ENCODE results near the gene PLCB2.

PLCB2 gene

DNA sequence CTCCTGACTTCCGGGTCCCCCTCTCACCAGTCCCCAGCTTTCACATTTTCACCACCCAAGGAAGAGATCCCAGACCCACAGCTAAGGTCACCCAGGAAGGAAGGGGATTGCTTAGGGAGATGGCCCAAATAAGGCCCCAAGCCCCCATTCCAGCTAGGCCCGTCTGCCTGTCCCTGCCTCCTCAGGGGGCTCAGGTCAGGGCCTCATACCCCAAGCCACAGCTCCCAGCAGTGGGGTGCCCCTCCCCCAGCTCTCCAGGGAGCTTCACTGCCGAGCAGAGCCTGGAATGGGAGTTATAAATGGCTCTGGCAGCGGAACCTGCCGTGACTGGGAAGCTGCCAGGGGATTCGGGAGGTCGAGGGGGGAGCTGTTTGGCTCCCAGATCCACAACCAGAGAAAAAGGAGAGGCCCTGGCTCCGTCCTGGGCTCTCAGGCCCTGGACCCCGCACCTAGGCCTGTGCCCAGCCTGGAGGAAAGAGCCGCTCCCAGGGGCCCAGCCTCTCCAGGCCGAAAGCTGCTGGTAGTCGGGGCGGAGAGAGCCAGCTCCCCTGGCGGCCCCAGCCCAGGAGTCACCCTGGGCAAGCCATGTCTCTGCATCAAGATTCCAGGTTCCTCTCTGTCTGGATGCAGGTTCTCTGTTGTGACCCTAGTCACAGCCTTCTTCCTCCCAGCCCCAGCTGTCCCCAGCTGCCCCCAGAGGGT lies 32.5 kb upstream of the PLCB2 start:
- DNase-seq (ENCODE audit: low read depth): no peak

DNA sequence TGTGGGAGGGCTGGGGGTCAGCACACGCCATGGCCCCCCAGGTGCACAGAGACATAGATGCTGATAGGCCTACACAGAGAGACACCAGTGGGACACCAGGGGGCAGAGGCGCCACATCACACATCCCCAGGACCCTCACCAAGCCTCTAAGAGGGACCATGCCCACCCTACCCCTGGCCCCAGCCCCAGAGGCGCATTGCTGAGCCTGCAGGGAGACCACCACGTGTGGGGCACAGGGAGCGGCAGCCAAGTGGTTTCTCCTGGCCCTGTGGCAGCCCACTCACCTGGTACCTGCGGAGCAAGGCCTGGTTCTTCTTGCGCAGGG lies 31.8 kb upstream of the PLCB2 start:
- no peak for DNase-seq (ENCODE audit: low read depth)

DNA sequence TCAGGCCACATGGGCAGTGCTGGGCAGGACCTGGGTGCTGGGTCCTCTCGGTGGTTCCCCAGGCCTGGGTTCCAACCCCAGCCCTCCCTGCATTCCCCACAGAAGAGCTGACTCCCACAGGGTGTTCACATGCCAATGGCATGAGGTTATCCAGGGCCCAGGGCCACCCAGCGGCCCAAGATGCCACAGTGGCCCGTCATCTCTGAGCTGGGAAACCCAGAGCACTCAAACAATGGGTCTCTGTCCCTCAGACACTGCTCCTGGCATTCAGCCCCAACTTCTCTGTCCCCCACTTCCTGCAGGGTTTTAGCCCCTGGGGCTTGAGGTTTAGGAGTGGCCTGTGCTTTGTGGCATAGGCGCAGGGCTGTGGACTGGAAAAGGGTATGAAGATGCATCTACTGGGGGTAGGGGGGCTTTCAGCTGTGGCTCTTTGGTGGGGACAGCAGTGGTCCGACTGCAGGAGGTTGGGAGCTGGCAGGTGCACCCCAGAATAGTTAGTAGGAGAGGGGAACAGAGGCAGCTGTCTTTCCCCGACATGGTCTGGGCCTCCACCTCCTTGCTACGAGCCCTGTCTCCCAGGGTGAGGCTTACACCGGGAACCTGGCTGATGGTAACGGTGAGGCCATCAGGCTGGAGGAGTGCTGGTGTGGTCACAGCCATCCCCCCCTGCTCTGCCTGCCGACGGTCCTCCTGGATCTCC lies 31.3 kb upstream of the PLCB2 start:
- DNase-seq (ENCODE audit: low read depth): no peak

DNA sequence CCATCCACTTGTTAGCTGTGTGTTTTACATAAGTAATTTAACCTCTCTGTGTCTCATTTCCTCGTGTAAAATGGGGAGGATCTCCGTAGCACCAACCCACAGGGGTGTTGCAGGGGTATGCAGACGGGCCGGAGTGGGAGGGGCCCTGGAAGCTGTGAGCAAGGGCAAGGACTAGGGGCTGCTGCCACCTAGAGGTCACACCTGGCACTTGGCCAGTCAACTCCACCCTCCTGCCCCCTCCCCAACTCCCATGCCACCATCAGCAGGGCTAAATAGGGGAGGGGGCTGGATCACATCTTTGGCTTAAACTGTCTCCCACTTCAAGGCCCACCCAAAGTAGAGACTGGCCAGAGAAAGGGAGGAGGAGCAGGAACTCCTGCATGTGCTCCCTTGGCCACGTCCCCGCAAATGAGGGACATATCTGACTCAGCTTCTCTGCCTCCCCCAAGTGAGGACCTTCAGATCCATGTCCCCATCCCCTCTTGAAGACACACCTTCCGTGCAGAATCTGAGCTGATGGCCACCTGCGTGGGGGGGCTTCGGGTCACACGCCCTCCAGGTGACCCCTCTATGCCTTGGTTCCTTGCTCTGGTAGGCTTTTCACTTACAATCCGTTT lies 30.4 kb upstream of the PLCB2 start:
- DNase-seq (ENCODE audit: low read depth): peak; percentile 57

DNA sequence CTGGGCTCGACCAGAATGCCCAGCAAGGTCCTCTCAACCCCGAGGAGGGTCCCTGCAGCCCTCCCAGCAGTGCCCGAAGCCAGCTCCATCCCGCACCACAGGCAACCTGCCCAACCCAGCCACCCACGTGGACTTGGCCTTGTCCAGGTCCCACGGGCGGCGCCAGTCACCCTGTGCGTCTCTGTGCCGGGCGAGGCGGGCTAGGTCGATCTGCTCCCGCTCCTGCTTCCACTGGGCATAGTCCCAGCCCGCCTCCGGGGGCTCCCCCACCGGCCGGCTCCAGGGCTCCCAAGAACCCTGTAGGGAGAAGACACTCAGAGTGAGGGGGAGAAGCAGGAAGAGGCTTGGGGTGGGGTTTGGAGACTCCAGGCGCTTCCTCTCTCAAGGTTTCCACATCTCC lies 29.9 kb upstream of the PLCB2 start:
- no peak for DNase-seq (ENCODE audit: low read depth)

DNA sequence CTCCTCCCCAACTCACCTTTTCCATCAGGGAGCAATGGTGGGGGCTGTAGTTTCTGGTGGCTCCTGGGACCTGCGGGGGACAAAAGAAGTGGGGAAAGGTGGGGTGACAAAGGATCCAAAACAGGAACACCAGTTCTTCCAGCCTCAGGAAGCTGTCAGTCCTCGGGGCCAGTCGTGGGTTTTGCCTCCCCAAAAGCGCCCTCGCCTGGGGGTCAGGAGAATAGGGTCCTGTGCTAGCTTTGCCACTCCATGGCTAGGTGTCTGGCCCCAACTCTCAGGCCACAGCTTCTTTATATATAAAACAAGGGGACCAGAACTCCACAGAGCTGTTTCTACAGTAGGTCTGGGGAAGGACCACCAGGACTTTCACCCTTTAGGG lies 29.0 kb upstream of the PLCB2 start:
- no peak for DNase-seq (ENCODE audit: low read depth)

DNA sequence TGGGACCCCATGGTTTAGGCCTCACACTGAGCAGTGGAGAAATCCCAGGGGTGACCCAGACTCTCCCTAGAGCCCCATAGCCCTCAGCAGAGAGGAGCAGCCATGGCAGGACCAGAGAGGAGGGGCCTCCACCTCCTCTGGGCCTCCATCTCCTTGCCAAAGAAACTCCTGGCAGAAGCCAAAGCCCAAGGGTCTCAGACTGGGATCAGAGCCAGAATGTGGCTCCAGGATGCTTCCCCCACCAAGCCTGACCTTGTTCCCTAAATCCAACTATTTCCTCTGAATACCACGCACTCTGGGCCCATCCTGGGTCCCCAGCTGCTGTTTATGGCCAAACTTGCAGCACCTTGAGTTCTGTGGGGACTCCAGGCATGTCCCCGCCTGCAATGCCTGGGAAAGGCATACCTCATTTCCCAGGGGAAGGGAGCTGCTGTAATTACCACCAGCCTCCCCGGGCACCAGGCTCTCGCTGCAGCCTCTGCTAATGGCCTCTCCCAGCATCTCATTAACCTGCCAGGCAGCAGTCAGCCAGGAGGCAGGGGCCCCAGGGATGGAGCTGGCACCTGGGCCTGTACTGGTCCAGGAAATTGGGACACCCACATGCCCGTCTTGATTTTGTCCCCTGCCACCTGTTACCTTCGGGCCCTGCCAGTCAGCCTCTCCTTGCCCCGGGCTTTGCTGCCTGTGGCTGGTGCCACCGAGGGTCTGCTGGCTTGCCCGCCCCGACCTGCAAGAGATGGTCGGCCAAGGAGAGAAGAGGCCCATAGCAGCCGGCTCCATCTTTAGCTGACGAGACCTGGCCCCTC lies 28.4 kb upstream of the PLCB2 start:
- DNase-seq (ENCODE audit: low read depth): no peak

DNA sequence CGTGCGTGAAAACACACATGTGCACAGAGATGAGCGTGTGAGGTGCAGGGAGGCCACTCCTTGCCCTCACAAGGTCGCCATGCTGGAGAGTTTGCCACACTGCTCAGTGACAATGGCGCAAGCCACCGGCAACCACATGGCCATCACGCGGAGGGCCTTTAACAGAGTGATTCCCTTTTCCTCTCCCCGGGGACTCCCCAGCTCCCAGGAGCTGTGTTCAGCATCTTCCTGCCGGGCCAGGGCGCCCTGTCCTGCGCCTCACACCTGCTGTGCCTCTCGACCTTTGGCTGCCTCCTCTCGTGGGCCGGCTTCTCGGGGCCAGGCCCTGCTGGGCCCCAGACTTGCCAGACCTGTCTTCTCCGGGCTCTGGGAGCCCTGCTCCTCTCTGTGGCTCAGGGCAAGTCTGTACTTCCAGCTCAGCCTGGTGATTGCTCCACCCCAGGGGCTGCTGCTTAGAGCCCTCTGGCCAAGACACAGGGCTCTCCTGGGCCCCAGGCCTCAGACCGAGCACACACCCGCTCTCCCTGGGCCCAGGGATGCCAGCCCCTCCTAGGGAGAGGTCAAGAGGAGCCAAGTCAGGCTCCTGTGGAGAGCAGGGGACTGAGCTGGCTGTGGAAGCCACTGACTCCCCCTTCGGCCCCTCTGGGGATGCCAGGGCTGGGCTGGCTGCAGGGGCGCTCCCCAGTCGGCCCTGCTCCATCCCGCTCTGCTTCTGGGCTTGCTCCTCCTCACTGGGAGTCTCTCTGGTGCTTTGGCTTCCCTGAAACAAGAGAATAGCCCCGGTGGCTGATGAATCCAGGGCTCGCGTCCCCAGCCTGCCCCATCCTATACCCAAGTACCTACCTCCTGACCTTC lies 27.4 kb upstream of the PLCB2 start:
- DNase-seq (ENCODE audit: low read depth): no peak

DNA sequence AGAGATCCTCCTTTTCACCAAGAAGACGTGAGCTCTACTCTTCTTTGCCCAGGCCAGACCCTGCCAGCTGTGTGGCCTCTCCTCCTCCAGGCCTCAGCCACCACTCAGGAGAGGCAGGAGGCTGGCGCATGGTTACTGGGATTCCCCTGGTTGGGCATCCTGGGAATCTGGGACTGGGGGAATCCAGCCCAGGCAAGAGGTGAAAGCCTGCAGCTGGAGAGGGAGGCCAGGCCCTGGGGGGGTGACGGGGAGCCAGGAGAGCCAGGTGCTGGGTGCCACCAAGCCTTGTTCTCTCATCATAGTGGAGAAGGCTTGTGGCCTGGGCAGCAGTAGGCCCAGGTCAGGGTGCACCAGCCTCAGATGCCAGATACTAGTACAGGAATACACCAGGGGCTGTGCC lies 26.8 kb upstream of the PLCB2 start:
- DNase-seq (ENCODE audit: low read depth): no peak

DNA sequence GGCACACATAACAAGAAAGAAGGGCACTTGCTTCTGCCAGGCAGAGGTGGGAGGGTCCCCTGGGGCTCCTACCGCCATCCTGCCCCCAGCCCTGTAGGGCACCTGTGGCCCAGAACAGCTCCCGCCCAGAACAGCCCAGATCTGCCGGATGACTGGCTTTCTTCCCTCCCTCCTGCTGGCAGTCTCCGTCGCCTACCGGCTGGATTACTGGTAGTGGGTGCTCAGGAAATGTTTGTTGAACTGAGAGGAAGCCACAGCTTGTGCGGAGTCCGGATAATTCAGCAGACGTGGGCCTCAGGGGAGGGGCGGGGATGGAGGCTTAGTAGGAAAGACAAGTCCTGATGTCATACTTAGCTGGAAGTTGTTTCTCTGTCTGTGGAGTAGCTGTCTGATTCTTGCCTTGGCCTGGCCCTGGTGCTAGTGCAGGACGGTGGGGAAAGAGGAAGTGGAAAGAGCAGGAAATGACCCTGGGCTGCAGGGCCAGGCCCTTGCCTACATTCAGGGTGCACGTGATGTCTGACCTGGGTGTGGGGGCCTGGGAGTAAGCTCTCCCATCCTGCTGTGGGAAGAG lies 26.3 kb upstream of the PLCB2 start:
- DNase-seq (ENCODE audit: low read depth): no peak

DNA sequence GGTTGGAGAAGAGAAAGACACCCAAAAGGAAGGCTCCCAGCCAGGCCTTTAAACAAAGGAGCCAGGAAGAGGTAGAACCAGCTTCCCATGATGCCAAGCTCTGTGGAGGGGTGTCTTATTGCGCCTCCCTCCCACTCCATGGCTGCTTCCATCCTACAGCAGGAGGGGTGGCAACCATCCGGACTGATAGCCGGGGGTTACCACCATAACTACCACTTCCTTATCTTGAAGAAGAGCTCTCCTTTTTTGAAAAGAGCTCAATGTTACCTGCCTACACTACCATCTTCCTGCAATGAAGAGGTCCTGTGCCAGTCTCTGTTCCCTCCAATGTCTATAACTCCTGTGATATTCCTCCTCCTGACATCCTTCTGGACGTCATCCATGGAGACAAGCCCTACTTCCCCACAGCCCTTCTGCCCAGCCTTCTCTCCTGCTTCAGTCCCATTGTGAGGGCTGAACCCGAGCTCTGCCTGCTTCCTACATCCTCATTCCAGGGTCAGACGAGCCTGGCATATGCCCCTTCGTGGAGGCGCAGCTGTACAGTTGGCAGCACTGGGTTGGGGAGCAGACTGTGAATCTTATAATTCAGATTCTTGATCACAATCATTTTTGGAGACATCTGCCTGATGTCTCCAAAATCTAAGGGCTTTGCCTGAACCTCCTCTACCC lies 24.5 kb upstream of the PLCB2 start:
- no peak for DNase-seq (ENCODE audit: low read depth)

DNA sequence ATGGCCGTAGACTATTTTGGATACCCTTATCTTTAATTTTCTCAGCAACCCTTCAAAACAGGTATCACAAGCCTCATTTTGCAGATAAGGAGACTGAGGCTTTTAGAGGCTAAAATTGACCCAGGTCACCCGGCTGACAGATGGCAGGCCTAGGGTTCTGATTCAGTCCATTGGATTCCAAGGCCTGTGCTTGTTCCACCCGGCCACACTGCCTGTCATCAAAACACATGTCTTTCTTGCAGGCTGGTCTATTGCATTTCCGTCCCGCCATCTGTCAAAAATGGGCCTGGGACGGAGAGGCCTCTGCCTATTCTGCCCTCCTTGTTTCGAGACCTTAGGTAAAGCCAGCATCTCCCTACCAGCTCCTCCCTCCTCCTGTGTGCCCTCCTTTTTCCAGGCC lies 23.9 kb upstream of the PLCB2 start:
- DNase-seq (ENCODE audit: low read depth): no peak

DNA sequence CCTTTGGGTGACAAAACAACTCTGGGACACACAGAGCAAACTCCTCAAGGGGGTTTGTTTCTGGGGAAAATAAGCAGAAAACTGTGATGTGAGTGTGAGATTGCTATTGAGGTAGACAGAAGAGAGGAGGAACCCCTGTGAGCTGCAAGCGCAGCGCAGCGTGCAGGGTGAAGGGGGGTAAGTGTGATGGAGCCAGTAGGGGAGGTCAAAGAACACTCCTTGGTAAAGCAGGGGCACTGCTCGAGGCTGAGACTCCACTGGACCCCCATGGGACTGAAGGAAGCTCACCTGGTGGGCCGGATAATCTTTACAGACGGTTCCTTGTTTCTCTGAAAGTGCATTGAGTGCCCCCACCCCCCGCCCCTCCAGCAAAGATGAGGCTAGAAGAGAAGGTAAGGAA lies 23.3 kb upstream of the PLCB2 start:
- no peak for DNase-seq (ENCODE audit: low read depth)

DNA sequence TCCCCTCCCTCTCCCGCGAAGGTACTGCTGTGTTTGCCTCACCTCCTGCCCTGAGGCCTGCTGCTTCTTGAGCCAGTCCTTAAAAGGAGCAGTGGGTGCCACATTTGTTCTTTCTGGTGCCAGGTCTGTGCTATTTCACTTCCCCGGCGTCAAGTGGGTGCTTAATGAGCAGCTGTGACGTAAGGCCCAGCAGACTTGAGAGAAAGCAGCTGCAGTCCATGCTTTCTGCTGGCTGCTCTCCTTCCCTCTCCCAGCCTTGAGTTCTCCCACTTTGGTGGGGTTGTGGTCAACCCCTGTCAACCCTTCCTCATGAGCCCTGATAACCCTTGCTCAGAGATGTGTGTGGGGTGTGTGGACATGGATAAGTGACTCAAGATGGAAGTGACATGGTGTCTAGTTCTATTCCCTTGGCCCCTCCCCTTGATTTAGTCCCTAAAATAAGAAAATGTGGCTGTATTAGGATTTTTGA lies 22.7 kb upstream of the PLCB2 start:
- DNase-seq (ENCODE audit: low read depth): no peak

DNA sequence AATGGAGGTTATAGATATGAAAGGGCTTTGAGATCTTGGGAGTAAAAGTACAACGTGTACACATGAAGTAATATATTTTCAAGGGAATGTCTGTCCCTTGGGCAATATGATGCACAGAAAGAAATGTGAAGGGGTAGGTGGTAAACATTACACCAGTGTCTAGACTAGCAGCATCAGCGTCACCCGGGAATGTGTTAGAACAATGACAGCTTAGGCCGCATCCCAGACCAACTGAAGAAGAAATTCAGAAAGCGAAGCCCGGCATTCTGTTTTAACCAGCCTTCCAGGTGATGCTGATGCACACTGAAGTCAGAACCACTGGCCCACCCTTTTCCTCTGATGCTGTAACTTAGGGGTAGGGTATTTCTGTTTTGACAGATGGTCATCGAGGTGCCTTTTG lies 22.1 kb upstream of the PLCB2 start:
- no peak for DNase-seq (ENCODE audit: low read depth)

DNA sequence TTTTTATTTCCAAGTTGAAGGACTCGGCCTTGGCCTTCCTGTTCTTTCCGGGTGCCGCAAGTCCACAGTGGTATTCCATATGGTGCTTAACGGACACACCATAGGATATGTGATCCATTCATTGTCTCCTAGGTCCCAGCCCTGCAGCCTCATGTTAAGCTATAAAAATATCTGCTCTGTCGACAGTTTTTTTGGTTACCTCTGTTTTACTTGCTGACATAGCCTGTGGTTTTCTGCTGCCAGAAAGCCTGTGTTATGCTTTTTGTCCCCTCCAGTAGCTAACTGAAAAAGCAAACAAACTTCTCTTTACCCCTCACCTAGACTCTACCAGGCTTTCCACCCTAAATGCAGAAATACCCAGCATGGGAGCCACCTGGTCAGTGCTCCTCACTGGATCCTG lies 21.0 kb upstream of the PLCB2 start:
- no peak for DNase-seq (ENCODE audit: low read depth)

DNA sequence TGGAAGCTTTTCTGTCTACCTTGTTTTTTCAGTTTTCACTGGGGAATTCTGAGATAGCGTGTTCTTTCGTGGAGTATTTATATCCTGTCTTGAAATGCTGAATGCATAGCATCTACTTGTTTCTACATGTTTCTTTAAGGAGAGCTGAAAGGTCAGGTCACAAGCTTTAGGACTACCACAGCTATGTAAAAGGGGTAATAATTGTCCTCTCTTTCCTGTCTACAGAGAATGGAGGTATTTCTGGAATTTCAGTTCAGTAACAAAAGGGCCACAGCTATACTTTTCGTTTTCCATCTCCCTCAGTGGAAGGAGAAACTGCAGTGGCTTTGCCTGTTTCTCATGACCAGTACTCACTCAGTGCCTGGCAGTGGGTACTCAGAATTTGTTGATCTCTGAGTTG lies 20.4 kb upstream of the PLCB2 start:
- no peak for DNase-seq (ENCODE audit: low read depth)

DNA sequence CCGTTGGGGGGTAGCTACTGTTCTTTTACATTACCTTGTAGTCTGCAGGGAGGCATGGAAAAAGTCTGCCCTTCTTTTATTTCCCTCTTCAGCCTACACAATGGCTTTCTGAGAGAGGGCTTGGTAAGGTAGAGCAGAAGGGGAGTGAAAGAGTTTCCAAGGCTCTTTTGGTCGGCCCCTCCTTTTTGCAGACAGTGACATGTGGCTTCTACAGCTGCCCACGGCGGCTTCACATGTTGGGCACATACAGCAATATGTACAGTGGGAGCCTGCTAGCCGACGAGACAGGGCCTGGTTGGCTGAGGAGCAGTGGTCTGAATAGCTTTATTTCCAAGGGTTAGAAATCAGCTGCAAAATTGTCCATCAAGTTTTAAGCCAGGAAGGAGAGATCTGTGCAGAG lies 19.7 kb upstream of the PLCB2 start:
- no peak for DNase-seq (ENCODE audit: low read depth)

DNA sequence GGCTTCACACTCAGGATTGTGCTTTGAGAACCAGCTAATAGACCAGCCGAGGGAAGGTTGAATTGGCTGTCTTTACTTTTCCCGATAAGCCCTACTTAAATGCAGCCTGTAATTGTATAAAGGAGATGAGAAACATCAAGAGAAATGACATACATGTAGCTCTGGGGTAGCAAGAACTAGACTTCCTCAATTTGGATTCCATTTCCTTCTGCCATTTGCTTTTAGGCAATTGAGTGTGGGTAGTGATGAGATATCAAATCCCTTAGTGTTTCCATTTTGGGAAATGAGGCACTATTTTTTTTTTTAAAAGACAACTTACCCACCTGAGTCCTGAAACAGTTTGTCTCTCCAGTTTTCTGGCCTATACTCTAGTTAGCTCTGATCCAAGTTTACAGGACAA lies 18.0 kb upstream of the PLCB2 start:
- DNase-seq (ENCODE audit: low read depth): no peak

DNA sequence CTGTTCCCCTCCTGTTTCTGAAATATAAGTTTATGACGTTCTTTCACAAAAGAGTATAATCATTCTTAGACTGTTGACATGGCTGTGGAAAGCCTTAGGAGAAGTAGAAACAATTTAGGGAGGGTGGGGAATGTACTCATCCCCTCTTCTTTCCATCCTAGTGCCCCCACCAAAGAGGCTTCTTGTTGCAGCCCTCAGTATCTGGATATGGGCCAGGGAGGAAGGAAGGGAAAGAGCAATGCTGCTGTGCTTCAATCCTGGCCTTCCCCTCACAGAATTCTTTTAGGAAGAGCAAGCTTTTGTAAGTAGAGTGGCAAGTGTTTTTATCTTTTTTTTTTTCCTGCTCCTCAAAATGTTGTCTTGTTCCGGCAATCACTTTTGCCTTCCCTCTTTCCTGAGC lies 17.5 kb upstream of the PLCB2 start:
- no peak for DNase-seq (ENCODE audit: low read depth)
